IMR-90 (cell line): ENCODE measurements around the gene RGPD8. TPM values are rescaled to one million over a fixed set of nuclear protein-coding genes. Genes with fewer than 3 reads are reported as not detected.

Experiments
- ATAC-seq: fragments of 200-7000 bp; cut with Tn5 transposase; 2 replicates; pipeline ENCODE4 v1.9.1; 2020; ENCODE audit warnings: low read depth, mild to moderate bottlenecking, moderate library complexity
- BruUV-seq: library from RNA; stranded (reverse); fragments of 400-500 nt; replicated peaks from 2 replicates; lab custom pipeline; 2021; lab: Mats Ljungman, UMichigan
- CTCF ChIA-PET: fragments of 300-600 bp; formaldehyde crosslinking; extraction: SDS; loops from one replicate; lab custom pipeline; 2021; ENCODE audit warnings: antibody characterized with exemption; lab: Yijun Ruan, JAX
- POLR2A ChIA-PET: fragments of 300-600 bp; sonication (Branson Sonifier 250); formaldehyde crosslinking; loops from one replicate; lab custom pipeline; 2022; ENCODE audit warnings: antibody characterized with exemption; ENCODE audit not compliant: unreplicated experiment; lab: Charles Lee
- DNase-seq: peaks from one replicate; pipeline ENCODE4 v3.0.0; 2013
- H2AFZ ChIP-seq: replicated peaks from 2 replicates; pipeline ENCODE3; 2013; ENCODE audit warnings: low read length, mild to moderate bottlenecking; ENCODE audit not compliant: poor library complexity
- H2AK5ac ChIP-seq: 2 replicates; pipeline ENCODE4 v1.6.1; 2013; ENCODE audit warnings: low read depth, low read length, inconsistent platforms
- H2AK9ac ChIP-seq: replicated peaks from 2 replicates; pipeline ENCODE3; 2013; ENCODE audit warnings: mild to moderate bottlenecking, low read depth, low read length, moderate library complexity; ENCODE audit not compliant: poor library complexity
- H2BK120ac ChIP-seq: 2 replicates; pipeline ENCODE4 v1.6.1; 2013; ENCODE audit warnings: low read depth, low read length, inconsistent platforms
- H2BK15ac ChIP-seq: 3 replicates; pipeline ENCODE4 v1.6.1; 2013; ENCODE audit warnings: low read depth, low read length, inconsistent platforms
- H2BK20ac ChIP-seq: 2 replicates; pipeline ENCODE4 v1.6.1; 2013; ENCODE audit warnings: low read depth, mild to moderate bottlenecking, inconsistent platforms, low read length, moderate library complexity
- H2BK5ac ChIP-seq: 2 replicates; pipeline ENCODE4 v1.6.1; 2013; ENCODE audit warnings: mild to moderate bottlenecking, low read depth, low read length, inconsistent platforms; ENCODE audit not compliant: poor library complexity, severe bottlenecking
- H3K14ac ChIP-seq: replicated peaks from 2 replicates; pipeline ENCODE4 v1.6.1; 2013; ENCODE audit warnings: low read depth, low read length, inconsistent platforms
- H3K18ac ChIP-seq: 2 replicates; pipeline ENCODE4 v1.6.1; 2013; ENCODE audit warnings: low read depth, low read length, control low read depth
- H3K23ac ChIP-seq: 2 replicates; pipeline ENCODE4 v1.6.1; 2013; ENCODE audit warnings: low read depth, low read length, inconsistent platforms
- H3K27ac ChIP-seq: 2 replicates; pipeline ENCODE4 v1.5.1; 2013; ENCODE audit warnings: mild to moderate bottlenecking, control low read depth, low read length; ENCODE audit not compliant: insufficient read depth
- H3K27me3 ChIP-seq: 2 replicates; pipeline ENCODE4 v1.6.1; 2013; ENCODE audit warnings: low read length; ENCODE audit not compliant: control insufficient read depth, insufficient read depth
- H3K36me3 ChIP-seq: 2 replicates; pipeline ENCODE4 v1.6.1; 2013; ENCODE audit warnings: low read length, mixed read lengths; ENCODE audit not compliant: control insufficient read depth, insufficient read depth
- H3K4ac ChIP-seq: 2 replicates; pipeline ENCODE4 v1.6.1; 2013; ENCODE audit warnings: low read depth, low read length, inconsistent platforms
- H3K4me1 ChIP-seq: 2 replicates; pipeline ENCODE4 v1.6.1; 2013; ENCODE audit warnings: low read length, mixed read lengths; ENCODE audit not compliant: control insufficient read depth, insufficient read depth
- H3K4me2 ChIP-seq: 2 replicates; pipeline ENCODE4 v1.6.1; 2013; ENCODE audit warnings: low read depth, mild to moderate bottlenecking, control low read depth, low read length, moderate library complexity
- H3K4me3 ChIP-seq: 2 replicates; pipeline ENCODE4 v1.5.1; 2013; ENCODE audit warnings: low read depth, mild to moderate bottlenecking, control low read depth, low read length, moderate library complexity; ENCODE audit not compliant: insufficient read depth
- H3K56ac ChIP-seq: 2 replicates; pipeline ENCODE4 v1.6.1; 2013; ENCODE audit warnings: low read length, inconsistent platforms; ENCODE audit not compliant: insufficient read depth; ENCODE audit errors: extremely low read depth
- H3K79me1 ChIP-seq, 2 experiments: 2 replicates each; pipeline ENCODE4 v1.6.1; 2013; ENCODE audit warnings: low read length in 2 of 2, inconsistent platforms in 1 of 2, low read depth in 1 of 2
- H3K9ac ChIP-seq: 2 replicates; pipeline ENCODE4 v1.6.1; 2013; ENCODE audit warnings: low read depth, low read length, control low read depth
- H3K9me1 ChIP-seq: 2 replicates; pipeline ENCODE4 v1.6.1; 2013; ENCODE audit warnings: low read length, inconsistent platforms; ENCODE audit not compliant: insufficient read depth
- H3K9me3 ChIP-seq: 2 replicates; pipeline ENCODE4 v1.6.1; 2013; ENCODE audit warnings: low read length; ENCODE audit not compliant: control insufficient read depth, insufficient read depth
- H4K20me1 ChIP-seq: 2 replicates; pipeline ENCODE4 v1.6.1; 2013; ENCODE audit warnings: low read length, inconsistent platforms; ENCODE audit not compliant: insufficient read depth
- H4K5ac ChIP-seq: 2 replicates; pipeline ENCODE4 v1.6.1; 2013; ENCODE audit warnings: mild to moderate bottlenecking, low read depth, low read length, control low read depth
- H4K8ac ChIP-seq, 2 experiments: 2 replicates each; pipeline ENCODE4 v1.6.1; 2013; ENCODE audit warnings: low read depth in 2 of 2, low read length in 2 of 2, control low read depth in 1 of 2, inconsistent platforms in 1 of 2
- H4K91ac ChIP-seq: 2 replicates; pipeline ENCODE4 v1.6.1; 2013; ENCODE audit warnings: low read depth, low read length, inconsistent platforms; ENCODE audit not compliant: insufficient read depth
- FOS ChIP-seq: fragments of 150-350 bp; IDR thresholded peaks from 2 replicates; pipeline ENCODE4 v1.6.1; 2016; ENCODE audit warnings: low read depth, low read length
- MXI1 ChIP-seq: IDR thresholded peaks from 2 replicates; pipeline ENCODE4 v1.6.1; 2012; ENCODE audit warnings: low read depth, mild to moderate bottlenecking, low read length, moderate library complexity, borderline replicate concordance
- RCOR1 ChIP-seq: IDR thresholded peaks from 2 replicates; pipeline ENCODE4 v1.6.1; 2012; ENCODE audit warnings: mild to moderate bottlenecking, low read length, improper control_type of control experiment; ENCODE audit not compliant: insufficient replicate concordance
- WGBS, 2 experiments: methylation state at CpG; one replicate each; pipeline versions ENCODE4 v1.1.5 to v1.1.7; 2013; ENCODE audit warnings: missing lambda C conversion rate in 2 of 2; ENCODE audit not compliant: insufficient read length in 1 of 2; ENCODE audit errors: extremely low coverage in 2 of 2; 5-methylcytosine and 5-hydroxymethylcytosine counted together
- dilution Hi-C: fragments of 300-500 bp; cut with HindIII; formaldehyde crosslinking; loops from one replicate; pipeline ENCODE4 v1.14.3; 2018; ENCODE audit warnings: low sequenced_read_pairs; ENCODE audit not compliant: unreplicated experiment
- in situ Hi-C: fragments of 300-500 bp; cut with MboI; formaldehyde crosslinking; loops from 3 replicates; pipeline ENCODE4 v1.14.3; 2019; ENCODE audit warnings: low sequenced_read_pairs, inconsistent platforms, mixed read lengths
- intact Hi-C: fragments of 100-400 bp; cut with micrococcal nuclease; formaldehyde crosslinking; loops from 2 replicates; pipeline ENCODE4 v1.10.0; 2022
- polyA plus RNA-seq, 3 experiments: library from polyadenylated mRNA; depleted of rRNA; stranded (reverse); fragments of >200 nt; gene quantifications; 2 replicates each; pipeline ENCODE4 v1.2.3, GENCODE V29; 2012; ENCODE audit warnings: low replicate concordance in 1 of 3
- total RNA-seq: library from RNA; depleted of rRNA; stranded (reverse); fragments of >200 nt; gene quantifications from 2 replicates; pipeline ENCODE4 v1.2.3, GENCODE V29; 2012

Gene RGPD8
- total and polyA plus RNA-seq, 2 of the 4 experiments (the other 2 are of a cell fraction) = 0.67 to 4.1 TPM

DNA sequence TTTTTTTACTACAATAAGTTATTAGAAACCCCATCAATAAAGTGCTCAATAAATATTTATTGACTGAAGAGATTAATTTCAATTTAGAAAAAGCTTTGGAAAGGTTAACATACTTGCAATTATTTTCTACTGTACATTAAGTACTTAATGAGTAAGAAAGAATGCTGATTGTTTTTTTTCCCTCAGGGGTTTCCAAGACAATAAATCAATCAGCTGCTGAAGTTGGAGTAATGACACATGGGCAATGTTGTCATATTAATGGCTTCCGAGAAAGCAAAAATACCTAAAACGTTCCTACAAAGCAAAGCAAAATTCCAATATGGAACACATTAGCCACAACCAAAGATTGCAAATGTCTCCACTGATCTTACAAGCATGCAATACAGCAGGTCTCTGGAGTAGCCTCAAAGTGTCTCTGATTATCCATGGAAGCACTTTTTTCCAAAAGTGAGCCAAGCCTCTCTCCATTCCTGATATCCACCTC, 91.3 kb downstream of the RGPD8 start:
- dilution Hi-C loops (no loop called here), intact Hi-C loops (loop anchor here (5.0 kb wide), 1 partner anchor 65 kb away; the partner anchor contains the start of gene ZC3H6), in situ Hi-C loops (no loop called here)
- no peak overlapping the region for H2BK15ac ChIP-seq
- H3K23ac ChIP-seq = no peak overlapping the region
- H3K9me1 ChIP-seq = no peaks in the 10 kb centered on the region
- BruUV-seq = no TSS peak
- no peak overlapping the region for H2BK120ac ChIP-seq
- H2AK5ac ChIP-seq = no peak overlapping the region
- no peak overlapping the region for H3K4ac ChIP-seq
- H2AK9ac ChIP-seq = no peak overlapping the region
- no peaks in the 10 kb centered on the region for H3K36me3 ChIP-seq
- no peak overlapping the region for H2AFZ ChIP-seq
- POLR2A ChIA-PET = no interaction called here
- H3K4me2 ChIP-seq = no peak overlapping the region
- H4K91ac ChIP-seq = no peak overlapping the region
- no peak overlapping the region for H4K5ac ChIP-seq
- H3K27me3 ChIP-seq = peaks cover 2% of the 10 kb centered on the region; the same call in 1 of the 2 replicates
- no peak for ATAC-seq
- H3K27ac ChIP-seq = no peak overlapping the region
- H3K4me1 ChIP-seq = no peaks in the 10 kb centered on the region
- CTCF ChIA-PET = interaction anchor here (0.7 kb wide), 1 partner anchor 1242 kb away, joined by 5 read pairs; no protein-coding TSS in a partner anchor
- no peak for DNase-seq
- H3K56ac ChIP-seq = no peak overlapping the region
- no peaks in the 10 kb centered on the region for H3K79me1 ChIP-seq
- no peak overlapping the region for H3K18ac ChIP-seq
- WGBS, 2 experiments = 20% methylated on average over 1 of the region's 2 CpGs; no CpG with 5 or more reads in 1 of the 2 experiments
- no peaks in the 10 kb centered on the region for H3K9me3 ChIP-seq
- no peak overlapping the region for H3K4me3 ChIP-seq
- H4K8ac ChIP-seq = no peak overlapping the region
- H2BK20ac ChIP-seq = no peak overlapping the region
- H3K14ac ChIP-seq = no peak overlapping the region
- TF ChIP-seq MXI1 (no peak), RCOR1 (no peak), FOS (no peak)
- H2BK5ac ChIP-seq = no peak overlapping the region
- H3K9ac ChIP-seq = no peak overlapping the region
- no peaks in the 10 kb centered on the region for H4K20me1 ChIP-seq
